HG03571 (cell line): ENCODE measurements around the gene TNNI3.
"Not testable (repeated sequence)": the region's sequence is repeated elsewhere in the genome, so short reads cannot be mapped to it uniquely, and the experiment has no call there.

Experiments used
- ATAC-seq: cut with Tn5 transposase; IDR thresholded peaks from one replicate; pipeline ENCODE4 v1.9.1; 2021; ENCODE audit not compliant: unreplicated experiment

Gene TNNI3

GRCh38 chr19:55157064-55157908, at the start of gene TNNI3:
Gene TNNI3 (minus strand): TSS chr19:55157732. CDS start chr19:55157589, 143 bp downstream.
- no peak for ATAC-seq

- ATAC-seq: no peak
Observed at GRCh38 chr19:55206664-55207500, 49.4 kb upstream of the TNNI3 start.

- ATAC-seq: not testable (repeated sequence)
Observed at GRCh38 chr19:55202199-55202598, 44.7 kb upstream of the TNNI3 start.

GRCh38 chr19:55199620-55200204, 42.2 kb upstream of the TNNI3 start:
- no peak for ATAC-seq

GRCh38 chr19:55198651-55199050, 41.1 kb upstream of the TNNI3 start:
- ATAC-seq: no peak

GRCh38 chr19:55197528-55197927, 40.0 kb upstream of the TNNI3 start:
- ATAC-seq: no peak

- ATAC-seq: no peak
Observed at GRCh38 chr19:55196803-55197202, 39.3 kb upstream of the TNNI3 start.

- ATAC-seq: no peak
Observed at GRCh38 chr19:55193481-55193880, 35.9 kb upstream of the TNNI3 start.

GRCh38 chr19:55189403-55189835, 31.9 kb upstream of the TNNI3 start:
- no peak for ATAC-seq

- no peak for ATAC-seq
Observed at GRCh38 chr19:55188625-55189024, 31.1 kb upstream of the TNNI3 start.

GRCh38 chr19:55186080-55186479, 28.5 kb upstream of the TNNI3 start:
- no peak for ATAC-seq

- ATAC-seq: no peak
Observed at GRCh38 chr19:55181740-55182139, 24.2 kb upstream of the TNNI3 start.

GRCh38 chr19:55179606-55180484, 22.3 kb upstream of the TNNI3 start, which contains the start of gene SYT5:
Gene SYT5 (minus strand): TSS chr19:55180289. CDS start chr19:55179041, 1,248 bp downstream.
- peak; percentile 10 for ATAC-seq

- ATAC-seq: peak; percentile 65
Observed at GRCh38 chr19:55178781-55179599, 21.5 kb upstream of the TNNI3 start.

- no peak for ATAC-seq
Observed at GRCh38 chr19:55176076-55176475, 18.5 kb upstream of the TNNI3 start.

GRCh38 chr19:55175117-55175867, 17.8 kb upstream of the TNNI3 start:
- no peak for ATAC-seq

GRCh38 chr19:55174425-55175116, 17.0 kb upstream of the TNNI3 start:
- no peak for ATAC-seq

- ATAC-seq: no peak
Observed at GRCh38 chr19:55173714-55174409, 16.3 kb upstream of the TNNI3 start.
